HG03460 (cell line): ENCODE results near the gene FCSK.

Experiments used
- ATAC-seq: cut with Tn5 transposase; IDR thresholded peaks from one replicate; pipeline ENCODE4 v1.9.1; 2021; ENCODE audit not compliant: unreplicated experiment

The FCSK gene

DNA sequence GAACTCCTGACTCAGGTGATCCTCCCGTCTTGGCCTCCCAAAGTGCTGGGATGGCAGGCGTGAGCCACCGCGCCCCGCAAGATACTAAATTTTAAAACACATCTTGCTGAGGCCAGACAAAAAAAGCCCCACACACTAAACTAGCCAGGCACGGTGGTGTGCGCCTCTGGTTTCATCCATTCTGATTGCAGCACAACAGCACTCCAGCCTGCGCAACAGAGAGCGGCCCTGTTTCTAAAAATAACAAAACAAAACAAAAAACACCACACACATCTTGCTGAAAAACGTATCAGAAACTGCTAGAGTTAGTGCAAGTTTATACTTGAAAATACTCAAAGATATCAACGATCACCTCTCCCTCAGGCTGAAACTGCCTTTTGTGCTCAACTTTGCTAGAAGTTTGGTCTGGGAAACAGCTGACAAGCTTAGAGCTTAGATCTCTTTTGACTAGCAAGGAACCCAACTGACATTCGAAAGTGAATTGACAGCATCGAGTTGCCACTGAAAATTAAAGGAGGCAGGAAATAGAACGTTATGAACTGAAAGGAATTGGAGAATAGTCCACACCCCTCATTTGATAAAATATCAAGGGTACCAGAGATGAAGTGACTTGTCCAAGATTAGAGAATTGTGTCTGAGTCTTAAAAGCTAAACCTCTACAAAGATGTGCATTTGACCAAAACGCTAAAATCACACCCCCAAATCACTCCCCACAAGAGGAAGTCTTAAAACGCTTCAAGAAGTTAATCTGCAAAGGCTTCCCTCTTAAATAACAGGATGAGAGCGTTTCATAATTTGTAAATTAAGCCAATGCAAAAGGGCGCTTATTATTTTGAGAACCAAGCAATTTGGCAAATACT, 68.1 kb downstream of the FCSK start:
- ATAC-seq = no peak

DNA sequence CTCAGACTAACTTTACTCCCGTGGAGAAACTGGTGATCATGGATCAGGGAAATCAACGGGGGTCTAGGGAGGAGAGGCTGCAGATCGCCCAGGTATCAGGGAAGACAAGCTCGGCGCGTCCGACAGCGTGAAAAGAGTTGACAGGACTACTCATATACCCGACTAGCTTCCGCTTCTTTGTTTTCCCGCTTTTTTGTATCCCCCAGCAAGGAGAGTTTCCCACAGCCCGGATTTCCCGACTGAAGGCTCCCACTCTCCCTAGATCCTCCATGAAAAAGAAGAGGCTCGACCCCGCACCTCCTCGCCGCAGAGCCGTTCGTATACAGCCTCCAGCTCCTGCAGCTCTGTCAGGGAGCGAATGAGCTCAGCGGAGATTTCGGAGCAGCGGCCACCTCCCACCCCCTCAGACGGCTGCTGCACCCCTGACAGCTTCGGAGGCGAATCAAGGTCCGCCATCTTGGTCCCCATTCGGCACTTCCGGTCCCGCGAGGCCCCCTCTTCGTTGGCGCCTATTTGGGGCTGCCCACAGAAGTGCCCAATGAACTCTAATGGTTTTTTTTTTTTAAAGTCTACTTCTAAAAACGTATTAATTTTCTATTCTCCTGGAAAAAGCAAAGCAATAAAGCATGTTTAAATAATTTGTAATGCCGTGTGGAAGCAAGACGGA, 68.8 kb downstream of the FCSK start, which contains the start of gene COG4:
COG4 (minus strand) TSS at position 479 of the 667 bp plus-strand sequence; CDS start at position 468, 11 bp downstream.
- peak; percentile 51 for ATAC-seq

DNA sequence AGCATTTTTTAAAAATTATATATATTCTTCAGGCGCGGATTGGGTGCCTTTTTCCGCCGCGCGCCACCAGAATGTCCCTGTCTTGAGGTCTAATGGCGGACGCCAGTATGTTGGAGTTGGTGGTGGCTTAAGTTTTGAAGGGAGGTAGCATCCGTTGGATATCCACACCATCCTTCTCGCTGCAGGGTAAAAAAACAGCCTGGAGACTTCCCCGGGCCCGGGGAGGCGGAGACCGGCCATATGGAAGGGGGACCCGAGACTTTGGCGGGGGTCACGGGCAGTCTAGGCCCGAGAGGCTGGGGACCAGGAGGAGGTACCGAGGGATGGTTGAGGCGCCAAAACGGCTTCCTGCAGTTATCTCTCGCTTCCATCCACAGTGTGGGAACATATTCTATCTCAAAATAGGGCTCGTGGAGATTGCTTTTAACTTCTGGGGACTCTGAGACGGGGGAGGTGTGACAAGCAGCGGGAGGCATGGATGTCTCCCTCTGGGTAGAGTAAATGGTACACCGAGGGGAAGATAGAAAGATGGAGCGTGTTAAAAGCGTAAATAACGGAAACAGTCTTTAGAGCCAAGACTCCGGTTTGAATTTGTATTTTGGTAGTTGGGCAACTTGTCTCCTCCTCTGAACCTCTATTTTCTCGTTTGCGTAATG, 69.5 kb downstream of the FCSK start, which contains the start of gene SF3B3:
SF3B3 (plus strand) TSS at position 74 of the 656 bp plus-strand sequence. CDS start 2,841 bp downstream, outside the sequence.
- peak; percentile 46 for ATAC-seq

DNA sequence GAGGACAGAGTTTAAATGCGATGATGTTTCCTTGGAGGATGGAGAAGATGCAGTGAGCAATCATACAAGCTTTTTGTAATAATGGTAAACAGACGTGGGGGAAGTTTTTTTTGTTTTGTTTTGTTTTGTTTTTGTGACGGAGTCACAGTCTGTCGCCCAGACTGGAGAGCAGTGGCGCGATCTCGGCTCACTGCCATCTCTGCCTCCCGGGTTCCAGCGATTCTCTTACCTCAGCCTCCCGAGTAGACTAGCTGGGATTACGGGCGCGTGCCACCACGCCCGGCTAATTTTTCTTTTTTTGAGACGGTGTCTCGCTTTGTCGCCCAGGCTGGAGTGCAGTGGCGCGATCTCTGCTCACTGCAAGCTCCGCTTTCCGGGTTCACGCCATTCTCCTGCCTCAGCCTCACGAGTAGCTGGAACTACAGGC, 70.0 kb downstream of the FCSK start:
- peak; percentile 2 for ATAC-seq

DNA sequence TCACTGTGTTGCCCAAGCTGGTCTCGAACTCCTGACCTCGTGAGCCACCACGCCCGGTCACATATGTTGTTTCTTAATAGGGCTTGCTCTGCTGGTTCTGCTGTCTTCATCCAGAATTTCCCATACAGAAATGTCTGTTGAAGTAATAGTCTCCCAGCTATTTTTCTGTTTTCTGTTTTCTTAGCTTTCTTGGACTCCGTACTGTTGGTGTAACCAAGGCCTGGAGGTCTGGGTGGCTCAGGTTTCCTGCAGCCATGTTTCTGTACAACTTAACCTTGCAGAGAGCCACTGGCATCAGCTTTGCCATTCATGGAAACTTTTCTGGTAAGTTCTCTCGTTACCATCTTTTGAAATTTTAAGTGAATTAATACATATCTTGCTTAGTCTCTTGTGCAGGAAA, 72.0 kb downstream of the FCSK start:
- ATAC-seq = no peak

DNA sequence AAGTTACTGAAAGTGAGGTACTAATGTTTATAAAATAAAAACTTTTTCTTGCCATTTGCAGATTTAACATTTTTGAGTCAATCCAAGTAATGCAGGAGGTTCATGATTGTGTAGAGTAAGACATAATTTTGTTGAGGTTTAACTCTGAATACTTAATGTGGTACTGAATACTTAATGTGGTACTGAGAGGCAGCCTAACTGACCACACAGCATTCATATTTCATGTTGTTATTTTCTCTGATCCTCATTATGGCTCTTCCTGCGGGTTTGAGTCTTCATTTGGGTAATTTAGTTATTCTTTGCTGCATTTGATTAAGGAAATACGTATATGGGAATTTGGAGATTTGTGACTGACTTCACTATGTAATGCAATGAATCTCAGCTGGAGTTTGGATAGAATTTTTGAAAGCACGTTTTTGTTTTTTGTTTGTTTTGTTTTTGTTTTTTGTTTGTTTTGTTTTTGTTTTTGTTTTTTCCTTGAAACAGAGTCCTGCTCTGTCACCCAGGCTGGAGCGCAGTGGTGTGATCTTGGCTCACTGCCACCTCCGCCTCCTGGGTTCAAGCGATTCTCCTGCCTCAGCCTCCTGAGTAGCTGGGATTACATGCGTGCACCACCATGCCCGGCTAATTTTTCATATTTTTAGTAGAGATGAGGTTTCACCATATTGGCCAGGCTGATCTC, 73.1 kb downstream of the FCSK start:
- ATAC-seq = no peak

DNA sequence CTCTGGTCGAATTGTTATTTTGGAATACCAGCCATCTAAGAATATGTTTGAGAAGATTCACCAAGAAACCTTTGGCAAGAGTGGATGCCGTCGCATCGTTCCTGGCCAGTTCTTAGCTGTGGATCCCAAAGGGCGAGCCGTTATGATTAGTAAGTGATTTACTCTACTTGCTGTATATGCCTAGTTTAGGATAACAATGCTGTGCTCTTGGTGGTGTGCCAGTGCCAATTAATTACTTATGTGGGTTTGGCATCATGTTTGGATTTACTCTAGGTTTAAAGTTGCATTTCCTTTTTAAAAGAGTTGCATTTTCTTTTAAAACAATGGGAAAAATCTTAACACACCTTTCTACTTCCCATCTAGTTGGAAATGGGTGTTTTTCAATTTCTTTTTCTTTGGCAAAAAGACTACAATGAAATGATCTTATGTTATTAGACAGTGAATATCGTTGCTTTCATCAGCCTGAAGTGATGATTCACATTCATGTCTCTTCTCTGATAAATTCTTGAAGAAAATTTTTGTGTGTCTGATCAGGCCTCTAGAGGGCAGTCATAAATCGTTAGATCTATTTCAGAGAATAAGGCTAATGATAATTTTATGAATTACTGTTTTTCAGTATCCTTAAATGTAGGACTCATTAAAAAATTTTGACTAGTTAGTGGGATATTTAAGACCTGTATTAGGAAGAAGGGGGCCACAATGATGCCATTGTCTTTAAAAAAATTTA, 74.8 kb downstream of the FCSK start:
- ATAC-seq = no peak
